OCI-LY7 (cell line): ENCODE data around the gene DMRTA1. TPM values are rescaled to one million over a fixed set of nuclear protein-coding genes. Genes with fewer than 3 reads are reported as not detected.

Experiments
- BruUV-seq: library from RNA; stranded (reverse); fragments of 400-500 nt; replicated peaks from 2 replicates; lab custom pipeline; 2021; lab: Mats Ljungman, UMichigan
- CTCF ChIA-PET: fragments of 300-600 bp; sonication (Branson Sonifier 250); formaldehyde crosslinking; loops from one replicate; lab custom pipeline; 2022; ENCODE audit warnings: antibody characterized with exemption; ENCODE audit not compliant: unreplicated experiment; lab: Charles Lee
- POLR2A ChIA-PET: fragments of 300-600 bp; sonication (Branson Sonifier 250); formaldehyde crosslinking; loops from one replicate; lab custom pipeline; 2022; ENCODE audit warnings: antibody characterized with exemption; lab: Charles Lee
- DNase-seq: peaks from one replicate; pipeline ENCODE4 v3.0.0-alpha.2; 2015; ENCODE audit warnings: low spot score
- H2AFZ ChIP-seq: fragments of 200-600 bp; sonication (generic), shearing (Covaris generic); 2 replicates; pipeline ENCODE4 v1.6.1; 2014; ENCODE audit warnings: mild to moderate bottlenecking, antibody characterized with exemption, low read length, moderate library complexity
- H3K27ac ChIP-seq: fragments of 200-600 bp; sonication (generic); 2 replicates; pipeline ENCODE4 v1.5.1; 2014; ENCODE audit warnings: mixed run types, low read depth, mild to moderate bottlenecking, moderate library complexity, low read length, inconsistent platforms; ENCODE audit not compliant: poor library complexity, severe bottlenecking
- H3K36me3 ChIP-seq: fragments of 200-600 bp; sonication (generic); 2 replicates; pipeline ENCODE4 v1.6.1; 2014; ENCODE audit warnings: mild to moderate bottlenecking, antibody characterized with exemption, low read length, moderate library complexity, mixed read lengths; ENCODE audit not compliant: insufficient read depth
- H3K4me1 ChIP-seq: fragments of 200-600 bp; sonication (generic); 2 replicates; pipeline ENCODE4 v1.5.1; 2014; ENCODE audit warnings: mild to moderate bottlenecking, low read length; ENCODE audit not compliant: insufficient read depth, poor library complexity, severe bottlenecking
- H3K4me2 ChIP-seq: fragments of 200-600 bp; sonication (generic); 2 replicates; pipeline ENCODE4 v1.6.1; 2014; ENCODE audit warnings: mild to moderate bottlenecking, low read length
- H3K4me3 ChIP-seq: fragments of 200-600 bp; sonication (generic); 2 replicates; pipeline ENCODE4 v1.5.1; 2014; ENCODE audit warnings: mild to moderate bottlenecking, low read depth, low read length; ENCODE audit not compliant: poor library complexity, severe bottlenecking
- H3K79me2 ChIP-seq: fragments of 200-600 bp; sonication (generic); 2 replicates; pipeline ENCODE4 v1.6.1; 2016; ENCODE audit warnings: low read depth, mild to moderate bottlenecking, low read length, moderate library complexity, mixed read lengths; ENCODE audit not compliant: insufficient read depth
- H3K9me2 ChIP-seq: fragments of 200-600 bp; sonication (generic); 2 replicates; pipeline ENCODE4 v1.6.1; 2016; ENCODE audit warnings: mild to moderate bottlenecking, low read length, mixed read lengths; ENCODE audit not compliant: insufficient read depth
- H3K9me3 ChIP-seq: fragments of 200-600 bp; sonication (generic); 2 replicates; pipeline ENCODE4 v1.6.1; 2014; ENCODE audit warnings: mild to moderate bottlenecking, mixed run types, low read length, mixed read lengths
- H4K20me1 ChIP-seq: fragments of 200-600 bp; sonication (generic); 2 replicates; pipeline ENCODE4 v1.6.1; 2014; ENCODE audit warnings: mild to moderate bottlenecking, antibody characterized with exemption, low read length, moderate library complexity, mixed read lengths; ENCODE audit not compliant: insufficient read depth
- CTCF ChIP-seq: fragments of 200-600 bp; sonication (generic); conservative IDR thresholded peaks from 2 replicates; pipeline ENCODE4 v1.5.1; 2014; ENCODE audit warnings: mild to moderate bottlenecking, antibody characterized with exemption, low read length, moderate library complexity, mixed read lengths
- EZH2phosphoT487 ChIP-seq: fragments of 200-600 bp; sonication (generic); IDR thresholded peaks from 2 replicates; pipeline ENCODE4 v1.6.1; 2018; ENCODE audit warnings: low read depth, borderline replicate concordance, mild to moderate bottlenecking, mixed run types, antibody characterized with exemption, low read length, moderate library complexity, mixed read lengths
- intact Hi-C: fragments of 100-400 bp; cut with micrococcal nuclease; formaldehyde crosslinking; loops from one replicate; pipeline ENCODE4 v1.10.0; 2022; ENCODE audit not compliant: unreplicated experiment
- total RNA-seq, 2 experiments: library from RNA; depleted of rRNA in 1 of 2; stranded (reverse); fragments of >200 nt in 1 of 2; shearing (Covaris generic) in 1 of 2; gene quantifications; 2 replicates each; pipeline ENCODE4 v1.2.3, GENCODE V29; 2014 to 2022

Gene DMRTA1
- total RNA-seq, 2 experiments from 2014 or later = not detected

GRCh38 chr9:22446950-22447617, 460 bp downstream of the DMRTA1 start:
- intact Hi-C loops = loop anchor here (10.0 kb wide), 1 partner anchor 958 kb away; no protein-coding TSS in a partner anchor
- H3K27ac ChIP-seq = no peak overlapping the region
- H3K4me3 ChIP-seq = no peak overlapping the region
- ChIA-PET CTCF (no interaction called here), POLR2A (no interaction called here)
- no peaks in the 10 kb centered on the region for H4K20me1 ChIP-seq
- no peaks in the 10 kb centered on the region for H3K9me3 ChIP-seq
- TF ChIP-seq CTCF (no peak), EZH2phosphoT487 (no peak)
- no peak overlapping the region for H2AFZ ChIP-seq
- H3K4me2 ChIP-seq = no peak overlapping the region
- no TSS peak for BruUV-seq
- no peaks in the 10 kb centered on the region for H3K4me1 ChIP-seq
- 0 out of 2 replicates have a peak, but pooled peaks cover 2% of the 10 kb centered on the region for H3K9me2 ChIP-seq
- H3K79me2 ChIP-seq = no peaks in the 10 kb centered on the region
- no peak for DNase-seq
- H3K36me3 ChIP-seq = no peaks in the 10 kb centered on the region

GRCh38 chr9:22447618-22448305, 1.1 kb downstream of the DMRTA1 start:
- Histone ChIP-seq H3K4me2 (no peak overlapping the region), H3K9me3 (no peaks in the 10 kb centered on the region), H2AFZ (no peak overlapping the region), H3K27ac (no peak overlapping the region), H3K9me2 (0 out of 2 replicates have a peak, but pooled peaks cover 1% of the 10 kb centered on the region), H3K4me3 (no peak overlapping the region), H4K20me1 (no peaks in the 10 kb centered on the region), H3K79me2 (no peaks in the 10 kb centered on the region), H3K4me1 (no peaks in the 10 kb centered on the region), H3K36me3 (no peaks in the 10 kb centered on the region)
- DNase-seq = no peak
- ChIA-PET POLR2A (interaction anchor here (0.7 to 1.4 kb wide), 2 partner anchors 19 to 36 kb away, joined by 3 read pairs; no protein-coding TSS in a partner anchor), CTCF (no interaction called here)
- TF ChIP-seq EZH2phosphoT487 (no peak), CTCF (no peak)
- no TSS peak for BruUV-seq
- intact Hi-C loops = loop anchor here (10.0 kb wide), 1 partner anchor 957 kb away; no protein-coding TSS in a partner anchor

DNA sequence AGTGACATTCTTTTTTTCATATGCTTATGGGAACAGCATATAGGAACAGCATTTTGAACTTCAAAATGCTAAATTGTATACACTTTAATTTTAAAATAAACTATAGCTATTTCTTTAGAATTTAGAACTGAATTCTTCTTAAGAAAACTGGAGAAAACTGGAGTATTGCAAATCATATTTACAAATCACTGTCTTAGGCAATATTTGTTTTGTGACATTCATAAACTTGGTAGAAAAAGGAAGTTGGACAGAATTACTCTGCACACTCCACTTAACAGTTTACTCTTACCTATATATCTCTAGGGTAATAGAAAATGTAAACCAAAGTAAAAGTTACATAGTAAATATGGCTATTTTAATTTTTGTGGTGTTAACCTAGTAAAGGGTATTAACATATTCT, 3.1 kb downstream of the DMRTA1 start:
- TF ChIP-seq CTCF (no peak), EZH2phosphoT487 (no peak)
- intact Hi-C loops = loop anchor here (5.0 to 10.0 kb wide), 2 partner anchors 637 to 955 kb away; no protein-coding TSS in a partner anchor
- CTCF ChIA-PET = no interaction called here

More for the DNA sequence above, 3.1 kb downstream of the DMRTA1 start:
- POLR2A ChIA-PET = no interaction called here
- Histone ChIP-seq H2AFZ (no peak overlapping the region), H3K79me2 (no peaks in the 10 kb centered on the region), H3K9me3 (no peaks in the 10 kb centered on the region), H3K27ac (no peak overlapping the region), H3K4me2 (no peak overlapping the region), H3K9me2 (no peaks in the 10 kb centered on the region), H3K4me1 (no peaks in the 10 kb centered on the region), H3K4me3 (no peak overlapping the region), H3K36me3 (no peaks in the 10 kb centered on the region), H4K20me1 (no peaks in the 10 kb centered on the region)
- no peak for DNase-seq
- no TSS peak for BruUV-seq
